Cardiac septum (tissue), 1 donor: ENCODE data around the gene CHTF18. TPM values are rescaled to one million over a fixed set of nuclear protein-coding genes. Genes with fewer than 3 reads are reported as not detected.
A peak's percentile ranks its signal among the peaks of the same experiment; 100 is the strongest.
"Not testable (repeated sequence)": the region's sequence is repeated elsewhere in the genome, so short reads cannot be mapped to it uniquely, and the experiment has no call there.

Experiments used
- DNase-seq: peaks from one replicate; pipeline ENCODE4 v3.0.0-alpha.2; 2020; ENCODE audit warnings: low spot score
- intact Hi-C: fragments of 100-400 bp; cut with DNase I; formaldehyde crosslinking; loops from one replicate; pipeline ENCODE4 v1.14.0; 2022
- total RNA-seq: library from RNA; stranded (reverse); fragmentation: NEBNext Ultra II Directional; extraction: Animal tissue kit (Norgen Biotek cat#: 25700); gene quantifications from one replicate; pipeline ENCODE4 v1.2.1, GENCODE V29; 2021
- donor health status: DM: no; HTN: no; CAD: no.

The CHTF18 gene
- total RNA-seq, 1 donor from 2014 or later = 7.1 TPM

GRCh38 chr16:770411-770810 lies 18.0 kb upstream of the CHTF18 start:
- intact Hi-C loops = no loop called here
- no peak for DNase-seq

GRCh38 chr16:772959-773358 lies 15.5 kb upstream of the CHTF18 start:
- intact Hi-C loops = no loop called here
- DNase-seq = no peak

GRCh38 chr16:774086-775001 lies 14.1 kb upstream of the CHTF18 start:
- intact Hi-C loops = no loop called here
- DNase-seq = no peak

DNA sequence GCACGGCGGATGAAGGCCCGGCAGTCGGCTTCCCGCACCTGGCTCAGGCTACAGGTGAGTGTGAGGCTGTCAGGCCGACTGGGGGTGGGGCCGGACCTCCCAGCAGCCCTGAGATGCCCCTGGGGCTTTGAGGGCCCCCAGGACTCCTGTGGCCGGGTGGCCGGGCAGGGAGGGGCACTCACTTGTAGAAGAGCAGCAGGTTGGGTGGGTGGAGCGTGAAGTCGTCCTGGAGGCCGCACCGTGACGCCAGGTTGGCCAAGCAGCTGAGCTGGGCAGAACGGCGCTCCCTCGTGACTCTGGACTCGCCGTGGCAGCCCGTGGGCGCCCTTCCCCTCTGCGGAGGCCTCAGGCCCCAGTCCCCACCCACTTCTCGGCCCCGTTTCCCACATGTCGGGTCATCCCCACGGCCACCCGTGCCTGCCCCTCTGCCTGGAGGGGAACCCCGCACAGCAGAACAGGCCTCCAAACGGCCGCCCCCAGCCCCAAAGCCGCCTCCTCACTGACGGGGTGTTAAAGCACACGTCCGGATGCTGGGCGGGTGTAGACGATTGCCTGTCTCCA lies 13.1 kb upstream of the CHTF18 start:
- DNase-seq = no peak
- intact Hi-C loops = no loop called here

DNA sequence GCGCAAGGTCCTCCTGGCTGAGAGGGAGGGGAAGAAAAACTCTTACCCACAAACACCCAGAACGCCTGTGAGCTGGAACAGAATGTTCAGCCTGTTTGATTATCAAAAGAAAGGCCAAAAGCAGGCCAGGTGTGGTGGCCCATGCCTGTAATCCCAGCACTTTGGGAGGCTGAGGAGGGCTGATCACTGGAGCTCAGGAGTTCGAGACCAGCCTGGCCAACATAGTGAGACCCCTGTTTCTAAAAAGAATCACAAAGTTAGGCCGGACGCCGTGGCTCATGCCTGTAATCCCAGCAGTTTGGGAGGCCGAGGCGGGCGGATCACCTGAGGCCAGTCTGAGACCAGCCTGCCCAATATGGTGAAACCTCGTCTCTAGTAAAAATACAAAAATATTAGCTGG lies 12.1 kb upstream of the CHTF18 start:
- intact Hi-C loops, DNase-seq: not testable (repeated sequence)

DNA sequence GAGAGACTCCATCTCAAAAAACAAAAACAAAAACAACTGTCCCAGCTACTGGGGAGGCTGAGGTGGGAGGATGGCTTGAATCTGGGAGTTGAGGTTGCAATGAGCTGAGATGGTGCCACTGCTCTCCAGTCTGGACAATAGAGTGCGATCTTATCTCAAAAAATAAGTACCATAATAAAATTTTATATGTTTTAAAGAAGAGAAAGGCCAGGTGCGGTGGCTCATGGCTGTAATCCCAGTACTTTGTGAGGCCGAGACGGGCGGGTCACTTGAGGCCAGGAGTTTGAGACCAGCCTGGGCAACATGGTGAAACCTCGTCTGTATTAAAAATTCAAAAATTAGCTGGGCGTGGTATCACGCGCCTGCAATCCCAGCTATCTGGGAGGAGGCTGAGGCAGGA lies 11.6 kb upstream of the CHTF18 start:
- no peak for DNase-seq
- intact Hi-C loops = no loop called here

DNA sequence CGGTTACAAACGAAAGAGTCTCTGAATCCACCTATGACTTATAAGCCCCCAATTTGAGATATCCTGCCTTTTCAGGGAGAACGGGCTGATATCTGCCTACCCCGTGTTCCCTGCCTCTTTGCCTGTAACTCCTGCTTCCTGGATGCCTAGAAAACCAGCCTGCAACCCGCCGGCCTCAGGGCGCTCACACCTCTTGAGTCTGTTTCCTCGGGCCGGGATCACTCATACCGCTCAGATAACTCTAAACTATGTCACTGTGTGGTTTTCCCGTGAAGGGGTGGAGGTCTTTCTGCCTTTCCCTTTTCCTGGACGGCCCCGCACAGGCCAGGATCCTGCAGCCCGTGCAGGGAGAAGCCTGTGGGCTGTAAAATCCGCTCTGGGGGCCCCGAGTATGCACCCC lies 10.6 kb upstream of the CHTF18 start:
- intact Hi-C loops = no loop called here
- DNase-seq = no peak

- DNase-seq = no peak
- intact Hi-C loops = no loop called here
Observed at GRCh38 chr16:778447-778846, 10.0 kb upstream of the CHTF18 start.

DNA sequence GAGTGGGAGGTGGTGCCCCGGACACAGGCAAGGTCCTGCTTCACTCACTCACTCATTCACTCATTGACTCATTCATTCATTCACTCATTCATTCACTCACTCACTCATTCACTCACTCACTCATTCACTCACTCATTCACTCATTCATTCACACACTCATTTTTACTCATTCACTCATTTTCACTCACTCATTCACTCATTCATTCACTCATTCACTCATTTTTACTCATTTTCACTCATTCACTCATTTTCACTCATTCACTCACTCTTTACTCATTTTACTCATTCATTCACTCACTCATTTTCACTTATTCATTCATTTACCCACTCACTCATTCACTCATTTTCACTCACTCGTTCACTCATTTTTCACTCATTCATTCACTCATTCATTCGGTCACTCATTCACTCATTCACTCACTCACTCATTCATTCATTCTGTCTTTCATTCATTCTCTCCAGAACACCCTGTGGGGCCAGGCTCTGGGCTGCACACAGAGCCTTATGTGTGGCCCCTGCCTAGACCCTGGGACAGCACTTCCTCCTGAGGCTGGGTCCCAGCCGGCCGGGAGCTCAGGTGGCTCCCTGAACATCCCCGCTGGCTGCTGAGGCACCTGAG lies 9.4 kb upstream of the CHTF18 start:
- DNase-seq = no peak
- intact Hi-C loops = no loop called here

GRCh38 chr16:779561-779960 lies 8.9 kb upstream of the CHTF18 start:
- intact Hi-C loops = no loop called here
- no peak for DNase-seq

DNA sequence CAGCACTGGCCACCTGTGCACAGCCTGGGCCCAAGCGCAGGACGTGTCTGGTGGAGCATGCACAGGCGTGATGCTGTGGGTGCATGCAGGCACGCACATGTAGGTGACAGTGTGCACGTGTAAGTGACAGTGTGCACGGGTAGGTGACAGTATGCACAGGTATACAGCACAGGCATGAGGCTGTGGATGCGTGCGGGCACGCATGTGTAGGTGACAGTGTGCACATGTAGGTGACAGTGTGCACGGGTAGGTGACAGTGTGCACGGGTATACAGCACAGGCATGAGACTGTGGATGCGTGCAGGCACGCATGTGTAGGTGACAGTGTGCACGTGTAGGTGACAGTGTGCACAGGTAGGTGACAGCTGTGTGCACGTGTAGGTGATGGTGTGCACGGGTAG lies 8.1 kb upstream of the CHTF18 start:
- no peak for DNase-seq
- intact Hi-C loops = no loop called here

DNA sequence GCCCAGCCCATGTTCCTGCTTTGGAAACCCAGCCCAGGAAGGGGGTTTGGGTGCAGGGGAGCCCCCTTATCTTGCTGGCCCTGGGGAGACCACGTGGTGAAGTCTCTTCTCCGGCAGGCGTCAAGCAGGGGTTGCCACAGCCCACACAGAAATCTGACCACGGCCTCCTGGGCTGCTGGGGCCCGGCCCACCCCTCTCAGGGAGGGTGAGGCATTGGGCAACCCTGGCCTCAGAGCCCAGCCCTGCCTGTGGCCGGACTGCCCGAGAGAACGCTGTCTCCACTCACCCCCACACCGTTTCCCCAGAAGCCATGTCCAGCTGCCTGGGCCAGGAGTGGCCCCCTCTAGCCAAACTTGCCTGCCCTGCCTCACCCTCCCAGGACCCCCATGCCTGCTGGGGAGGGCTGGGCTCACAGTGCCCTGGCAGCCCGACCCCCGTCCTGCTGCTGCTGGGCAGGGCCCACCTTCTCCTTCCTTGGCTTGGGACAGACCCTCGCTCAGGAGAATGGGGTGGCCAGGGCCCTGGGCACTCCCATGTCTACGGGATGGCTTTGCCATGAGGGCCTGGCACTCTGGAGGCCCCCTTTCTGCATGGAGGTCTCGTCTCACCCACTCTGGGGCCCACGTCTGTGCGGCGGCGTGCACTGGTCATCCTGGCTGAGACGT lies 6.9 kb upstream of the CHTF18 start:
- intact Hi-C loops = no loop called here
- DNase-seq = no peak

DNA sequence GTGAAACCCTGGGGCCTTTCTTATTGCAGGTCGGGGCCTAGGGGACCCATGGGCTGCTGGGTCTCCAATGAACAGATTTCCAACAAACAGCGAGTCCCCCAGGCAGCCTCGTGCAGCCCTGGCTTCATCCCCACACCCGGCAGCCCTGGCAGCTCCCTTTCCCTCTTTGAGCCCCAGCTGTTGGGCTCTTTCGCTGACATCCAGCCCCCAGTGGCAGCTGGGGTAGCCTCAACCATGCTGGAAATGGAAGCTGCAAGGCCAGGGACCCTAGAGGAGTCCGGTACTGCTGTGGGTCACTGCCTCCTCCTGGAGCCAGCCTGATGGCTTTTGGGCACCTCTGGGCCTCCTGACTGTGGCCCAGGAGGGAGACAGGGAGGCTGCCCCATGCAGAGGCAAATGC lies 6.2 kb upstream of the CHTF18 start:
- intact Hi-C loops = no loop called here
- no peak for DNase-seq

DNA sequence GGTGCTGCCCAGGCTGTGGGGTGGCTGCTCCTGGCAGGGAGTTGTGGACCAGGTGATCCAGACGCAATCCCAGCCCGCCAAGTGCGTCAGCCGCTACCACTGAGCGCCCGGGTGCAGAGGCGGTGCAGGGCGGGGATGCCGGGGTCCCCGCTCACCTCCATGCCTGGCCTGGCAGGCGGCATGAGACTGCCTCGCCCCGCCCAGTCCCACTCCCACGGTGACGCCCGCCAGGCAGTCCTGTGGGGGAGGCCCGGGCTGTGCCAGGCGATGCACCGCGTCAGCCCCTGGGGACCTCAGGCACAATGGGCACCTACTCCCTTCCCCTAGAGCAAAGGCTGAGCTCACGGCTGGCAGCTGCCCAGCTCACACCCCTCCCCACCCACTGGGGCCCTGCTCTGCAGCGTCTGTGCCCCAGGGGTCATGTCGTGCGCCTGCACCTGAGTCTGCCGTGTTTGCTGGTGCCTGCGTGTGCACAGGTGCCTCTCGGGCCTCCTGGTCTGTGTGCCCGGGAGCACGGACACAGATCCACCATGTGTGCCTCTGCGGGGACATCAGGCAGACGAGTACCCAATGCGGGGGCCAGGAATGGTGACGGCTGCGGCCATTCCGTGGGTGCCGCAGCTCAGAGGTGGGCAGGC lies 5.5 kb upstream of the CHTF18 start:
- intact Hi-C loops = no loop called here
- no peak for DNase-seq

GRCh38 chr16:783404-784161 lies 4.8 kb upstream of the CHTF18 start:
- intact Hi-C loops = no loop called here
- DNase-seq = no peak

GRCh38 chr16:784431-784830 lies 4.0 kb upstream of the CHTF18 start:
- no peak for DNase-seq
- intact Hi-C loops = no loop called here

GRCh38 chr16:785563-786535 lies 2.6 kb upstream of the CHTF18 start:
- intact Hi-C loops = loop anchor here (1.0 to 5.0 kb wide), 3 partner anchors 44 to 209 kb away; partner anchors contain the start of gene CIAO3

More at GRCh38 chr16:785563-786535, 2.6 kb upstream of the CHTF18 start:
- DNase-seq = peak; percentile 81
